HG03095 (cell line): ENCODE data around the gene ARHGAP24.
"Not testable (repeated sequence)": the region's sequence is repeated elsewhere in the genome, so short reads cannot be mapped to it uniquely, and the experiment has no call there.

Experiments used
- ATAC-seq: cut with Tn5 transposase; IDR thresholded peaks from one replicate; pipeline ENCODE4 v1.9.1; 2021; ENCODE audit warnings: moderate library complexity; ENCODE audit not compliant: unreplicated experiment

Gene ARHGAP24

DNA sequence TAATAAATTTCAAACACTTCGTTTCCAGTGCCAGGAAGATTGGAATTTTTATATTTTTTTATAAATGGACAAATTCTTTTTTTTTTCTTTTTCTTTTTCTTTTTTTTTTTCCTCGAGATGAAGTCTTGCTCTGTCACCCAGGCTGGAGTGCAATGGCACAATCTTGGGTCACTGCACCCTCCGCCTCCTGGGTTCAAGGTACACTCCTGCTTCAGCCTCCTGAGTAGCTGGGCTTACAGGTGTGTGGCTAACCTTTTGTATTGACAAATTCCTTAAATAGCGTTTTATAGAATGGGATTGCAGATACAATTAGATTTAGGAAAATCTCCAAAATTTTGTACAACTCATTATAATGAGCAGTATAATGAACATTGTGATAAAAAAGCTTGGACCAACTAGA lies 328.9 kb downstream of the ARHGAP24 start:
- ATAC-seq, result no peak

DNA sequence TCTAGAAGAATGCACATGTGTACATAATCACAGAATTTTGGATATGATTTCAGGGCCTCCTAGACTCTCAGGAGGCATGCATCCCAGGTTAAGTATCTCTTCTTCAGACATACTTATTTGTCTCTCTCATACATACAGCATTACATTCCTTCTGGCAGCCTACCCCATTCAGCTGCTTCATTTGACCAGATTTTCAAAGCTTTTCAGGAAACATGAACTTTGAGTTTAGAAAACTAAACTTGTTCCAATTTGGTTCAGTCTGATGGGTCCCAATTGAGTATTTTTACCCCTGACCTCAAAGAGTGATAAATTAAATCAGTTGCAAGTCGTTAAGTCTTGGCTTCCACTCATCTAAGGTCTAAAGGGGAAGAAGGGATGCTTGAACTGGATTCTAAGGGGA lies 330.9 kb downstream of the ARHGAP24 start:
- no peak for ATAC-seq

DNA sequence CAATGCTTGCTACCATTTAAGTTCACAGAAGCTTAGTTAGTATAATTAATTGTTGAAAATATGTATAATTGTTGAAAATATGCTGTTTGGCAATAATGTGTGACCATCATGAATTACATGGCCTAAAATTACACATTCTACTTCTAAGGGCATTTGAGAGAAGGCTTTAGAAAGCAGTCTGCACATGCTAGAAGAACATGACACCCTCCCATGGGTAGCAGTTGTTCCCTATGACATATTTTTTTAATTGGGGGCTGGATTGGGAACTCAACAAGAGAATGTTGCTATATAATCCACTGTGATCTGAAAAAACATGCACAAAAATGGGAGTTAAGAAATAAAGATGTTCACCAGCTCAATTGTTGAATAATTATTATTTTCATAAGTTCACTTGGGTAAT lies 331.4 kb downstream of the ARHGAP24 start:
- no peak for ATAC-seq

DNA sequence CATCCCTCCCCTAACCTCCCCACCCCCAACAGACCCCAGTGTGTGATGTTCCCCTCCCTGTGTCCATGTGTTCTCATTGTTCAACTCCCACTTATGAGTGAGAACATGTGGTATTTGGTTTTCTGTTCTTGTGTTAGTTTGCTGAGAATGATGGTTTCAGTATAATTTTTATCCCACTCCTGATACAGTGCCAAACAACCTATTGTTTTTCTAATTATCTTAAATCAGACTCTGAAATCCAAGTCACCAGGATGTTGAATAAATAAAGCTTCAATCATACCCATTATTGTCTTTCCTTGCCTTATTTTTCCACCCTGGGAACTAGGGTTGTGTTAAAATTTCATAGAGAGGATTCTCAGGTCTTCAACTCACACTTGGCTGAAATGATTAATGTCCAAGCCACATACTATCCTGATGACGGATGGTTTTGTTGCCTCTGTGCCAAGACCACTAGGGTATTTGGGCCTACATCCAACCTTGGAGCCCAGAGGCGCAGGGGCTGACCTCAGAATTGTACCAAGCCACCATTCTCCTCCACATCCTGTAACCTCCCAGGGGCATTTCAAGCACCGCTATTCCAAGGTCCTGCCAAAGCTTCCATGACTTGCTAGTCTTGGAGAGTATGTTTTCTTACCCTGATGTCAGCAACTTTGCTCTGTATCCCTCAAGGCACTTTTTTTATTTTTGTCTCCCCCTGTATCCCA lies 332.4 kb downstream of the ARHGAP24 start:
- no peak for ATAC-seq

DNA sequence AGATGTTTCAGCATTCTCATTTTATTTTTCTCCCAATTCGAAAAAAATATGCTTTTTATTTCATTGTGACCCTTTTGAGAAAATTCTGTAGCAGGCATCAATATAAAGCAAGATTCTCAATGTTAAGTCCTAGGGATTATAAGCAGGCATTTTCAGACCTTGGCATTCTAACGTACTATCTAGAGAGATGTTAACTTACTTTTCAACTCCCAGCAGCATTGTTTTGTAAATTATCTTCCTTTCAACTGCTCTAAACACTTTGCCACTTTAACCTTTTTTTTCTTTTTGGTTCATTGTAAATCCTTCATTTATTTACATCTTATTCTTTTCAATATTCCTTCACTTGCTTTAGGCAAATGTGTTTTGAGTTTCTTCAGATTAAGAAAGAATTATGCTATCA lies 333.2 kb downstream of the ARHGAP24 start:
- ATAC-seq, result no peak

DNA sequence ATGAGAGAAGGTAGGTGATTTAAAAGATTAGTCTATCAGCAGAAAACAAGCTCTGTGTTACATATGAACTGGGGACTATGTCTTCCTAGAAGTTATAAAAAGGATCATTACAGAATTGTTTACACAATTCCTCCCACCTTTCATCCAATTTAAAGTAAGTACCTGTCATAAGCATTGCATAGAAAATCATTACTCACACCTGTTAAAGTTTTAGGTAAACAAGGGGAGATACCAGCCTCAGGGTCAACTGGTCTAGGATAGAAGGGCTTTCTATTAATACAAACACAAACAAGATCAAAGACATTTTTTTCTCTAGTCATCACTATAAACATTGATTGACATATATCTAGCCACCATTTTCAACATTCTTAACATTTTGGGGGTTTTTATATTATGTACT lies 333.9 kb downstream of the ARHGAP24 start:
- no peak for ATAC-seq

DNA sequence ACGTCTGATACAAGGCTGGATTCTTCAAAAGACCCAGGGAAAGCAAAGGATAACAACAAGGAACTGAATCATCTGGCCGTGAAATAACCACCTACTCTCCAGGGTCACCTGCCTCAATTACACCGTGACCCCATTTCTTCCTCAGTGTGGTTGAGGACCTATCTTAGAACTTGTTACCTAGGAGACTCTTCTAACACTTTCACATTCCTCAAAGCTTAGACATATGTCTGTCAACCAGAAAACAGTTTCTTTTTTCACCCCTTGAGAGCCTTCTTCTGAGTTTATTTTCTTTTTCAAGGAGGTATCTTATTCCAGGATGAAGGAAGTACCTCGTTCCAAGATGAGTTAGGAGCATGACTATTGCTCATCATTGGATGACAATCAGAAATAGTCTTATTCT lies 337.8 kb downstream of the ARHGAP24 start:
- no peak for ATAC-seq

DNA sequence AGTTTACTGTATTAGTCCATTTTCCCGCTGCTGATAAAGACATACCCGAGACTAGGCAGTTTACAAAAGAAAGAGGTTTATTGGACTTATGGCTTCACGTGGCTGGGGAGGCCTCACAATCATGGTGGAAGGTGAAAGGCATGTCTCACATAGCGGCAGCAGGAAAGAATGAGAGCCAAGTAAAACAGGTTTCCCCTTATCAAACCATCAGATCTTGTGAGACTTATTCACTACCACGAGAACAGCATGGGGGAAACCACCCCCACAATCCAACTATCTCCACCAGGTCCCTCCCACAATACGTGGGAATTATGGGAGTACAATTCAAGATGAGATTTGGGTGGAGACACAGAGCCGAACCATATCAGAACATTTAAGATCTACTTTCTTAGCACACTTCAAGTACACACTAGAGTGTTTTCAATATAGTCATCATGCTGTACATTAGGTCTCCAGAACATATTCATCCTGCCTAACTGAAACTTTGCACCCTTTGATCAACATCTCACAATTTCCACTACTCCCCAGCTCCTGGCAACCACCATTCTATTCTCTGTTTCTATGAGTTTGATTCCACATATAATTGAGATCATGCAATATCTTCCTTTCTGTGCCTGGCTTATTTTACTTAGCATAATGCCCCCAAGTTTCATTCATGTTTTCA lies 341.0 kb downstream of the ARHGAP24 start:
- no peak for ATAC-seq

DNA sequence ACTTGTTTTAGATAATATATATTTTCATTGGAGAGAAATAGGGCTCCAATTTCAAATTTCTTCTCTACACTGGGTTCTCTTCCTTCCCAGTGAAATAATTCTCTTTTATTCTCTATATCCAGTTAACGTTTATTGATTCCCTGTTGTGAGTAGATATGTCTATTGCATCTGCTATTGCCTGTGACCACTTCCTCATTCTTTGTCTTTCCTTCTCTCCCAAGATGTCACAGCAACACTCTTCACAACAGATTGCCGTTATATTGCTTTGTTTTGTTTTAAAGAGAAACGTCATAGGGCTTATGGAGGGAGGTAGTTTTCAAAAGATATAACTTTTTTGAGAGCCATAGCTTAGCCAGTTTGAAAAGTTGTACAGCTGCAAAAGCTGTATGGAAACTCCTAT lies 343.8 kb downstream of the ARHGAP24 start:
- no peak for ATAC-seq

DNA sequence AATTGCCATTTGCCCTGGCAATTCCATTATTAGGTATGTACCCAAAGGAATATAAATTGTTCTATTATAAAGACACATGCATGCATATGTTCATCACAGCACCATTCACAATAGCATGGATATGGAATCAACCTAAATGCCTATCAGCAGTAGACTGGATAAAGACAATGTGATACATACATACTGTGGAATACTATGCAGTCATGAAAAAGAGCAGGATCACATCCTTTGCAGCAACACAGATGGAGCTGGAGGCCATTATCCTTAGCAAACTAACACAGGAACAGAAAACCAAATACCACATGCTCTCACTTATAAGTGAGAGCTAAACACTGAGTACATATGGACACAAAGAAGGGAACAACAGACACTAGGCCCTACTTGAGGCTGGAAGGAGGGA lies 345.2 kb downstream of the ARHGAP24 start:
- not testable (repeated sequence) for ATAC-seq

DNA sequence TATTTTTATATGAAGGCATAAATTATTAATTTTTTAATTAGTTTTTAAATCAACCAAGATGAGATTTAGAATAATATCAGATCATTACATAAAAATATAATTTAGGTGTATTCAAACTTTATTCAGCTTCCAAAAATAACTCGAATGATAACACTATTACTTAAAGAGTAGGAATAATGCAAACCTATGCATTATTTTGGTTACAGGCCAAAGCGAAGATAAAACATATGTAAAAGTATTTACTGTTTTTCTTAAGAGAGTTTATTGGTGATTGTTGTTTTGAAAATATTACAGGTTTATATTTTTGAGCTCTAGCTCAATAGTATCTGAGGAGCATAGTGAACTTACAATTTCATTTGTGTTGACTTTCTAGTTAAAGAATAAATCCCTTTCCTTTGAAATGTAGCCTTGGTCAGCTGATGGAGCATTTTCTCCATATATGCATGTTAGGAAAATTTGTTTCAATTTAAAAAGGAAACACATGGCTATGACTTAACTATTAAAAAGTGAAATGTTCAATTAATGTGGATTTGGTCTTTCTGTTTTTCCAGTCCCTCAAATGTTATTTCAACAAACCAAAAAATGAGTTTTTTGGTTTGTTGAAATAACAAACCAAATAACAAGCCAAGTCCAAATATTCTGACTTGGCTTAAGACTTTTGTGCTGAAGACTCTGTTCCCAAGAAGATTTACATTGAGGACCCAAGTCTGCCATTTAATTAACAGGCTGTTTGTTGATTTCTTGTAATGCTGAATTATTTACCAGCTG lies 346.9 kb downstream of the ARHGAP24 start:
- ATAC-seq, result no peak

DNA sequence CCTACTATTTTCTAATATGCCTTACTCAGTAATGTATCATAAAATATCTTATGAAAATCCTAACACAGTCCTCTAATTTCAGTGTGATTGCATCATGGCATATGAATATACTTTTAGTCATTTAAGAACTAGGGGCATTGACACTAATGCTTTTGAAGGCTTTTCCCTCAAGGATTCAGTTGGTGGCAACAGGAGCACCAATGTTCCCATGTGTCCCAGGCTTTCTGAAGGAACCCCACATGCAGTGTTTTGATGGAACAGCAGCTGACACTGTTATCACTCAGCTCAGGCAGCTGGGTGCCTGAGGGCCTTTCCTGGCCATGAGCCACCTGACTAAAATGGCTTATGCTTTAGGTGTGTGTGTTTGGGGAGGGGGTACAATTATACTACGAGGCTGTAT lies 348.3 kb downstream of the ARHGAP24 start:
- no peak for ATAC-seq

DNA sequence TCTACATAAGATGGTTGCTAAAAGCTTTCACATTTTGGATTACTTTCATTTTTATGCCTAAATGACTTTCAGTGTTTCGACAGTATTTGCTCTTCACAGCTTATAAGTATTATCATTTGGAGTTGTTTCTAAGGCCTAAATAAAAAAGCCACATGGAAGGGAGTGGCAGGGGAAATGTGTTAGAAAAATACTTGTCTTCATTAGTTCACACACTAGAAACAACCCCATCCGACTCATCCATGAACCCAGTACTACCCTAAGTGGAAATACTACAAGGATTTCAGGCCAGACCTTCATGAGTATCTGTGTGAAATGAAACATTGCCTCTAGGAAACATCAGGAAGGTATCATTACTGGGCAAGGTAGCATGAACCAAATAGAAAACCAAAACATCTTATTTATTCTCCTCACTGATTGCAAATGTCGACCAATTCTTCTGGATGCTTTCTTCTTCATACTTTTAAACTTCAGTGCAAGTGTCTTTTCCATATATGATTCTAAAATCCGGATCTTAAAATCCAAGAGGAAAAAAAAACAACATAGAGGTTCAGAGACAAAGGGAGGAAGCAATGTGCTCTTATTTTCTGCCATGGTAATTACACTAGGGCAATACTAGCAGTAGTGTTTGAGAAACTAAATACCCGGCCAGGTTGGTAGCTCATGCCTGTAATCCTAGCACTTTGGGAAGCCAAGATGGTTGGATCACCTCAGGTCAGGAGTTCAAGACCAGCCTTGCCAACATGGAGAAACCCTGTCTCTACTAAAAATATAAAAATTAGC lies 349.4 kb downstream of the ARHGAP24 start:
- ATAC-seq, result no peak

DNA sequence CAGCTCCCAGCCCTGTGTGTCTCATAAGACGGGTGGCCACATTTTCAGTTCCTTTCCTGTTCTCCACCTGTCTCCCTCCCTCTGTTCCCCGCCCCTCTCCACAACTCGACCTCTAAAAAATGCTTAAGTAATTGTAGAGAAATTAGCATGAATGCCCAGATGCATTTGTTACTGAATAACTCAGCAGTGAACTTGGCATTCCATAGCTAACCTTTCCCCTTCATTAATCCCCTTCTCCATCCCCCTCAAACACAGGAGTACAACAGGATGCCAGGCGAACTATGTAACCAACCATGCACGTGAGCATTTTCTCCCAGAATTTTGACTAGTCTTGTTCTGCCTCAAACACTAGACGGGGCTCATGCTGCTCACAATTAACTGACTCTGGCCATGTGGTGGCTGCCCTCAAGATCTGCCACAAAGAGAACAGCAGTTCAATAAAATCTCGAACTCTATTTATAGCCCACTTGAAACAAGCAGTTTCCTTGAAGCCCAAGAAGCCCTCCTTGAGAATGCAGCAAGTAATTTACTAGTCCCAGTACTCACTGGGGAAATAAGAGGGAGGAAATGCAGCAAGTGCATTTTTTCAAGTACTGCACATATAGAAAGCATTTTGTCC lies 351.2 kb downstream of the ARHGAP24 start:
- no peak for ATAC-seq

DNA sequence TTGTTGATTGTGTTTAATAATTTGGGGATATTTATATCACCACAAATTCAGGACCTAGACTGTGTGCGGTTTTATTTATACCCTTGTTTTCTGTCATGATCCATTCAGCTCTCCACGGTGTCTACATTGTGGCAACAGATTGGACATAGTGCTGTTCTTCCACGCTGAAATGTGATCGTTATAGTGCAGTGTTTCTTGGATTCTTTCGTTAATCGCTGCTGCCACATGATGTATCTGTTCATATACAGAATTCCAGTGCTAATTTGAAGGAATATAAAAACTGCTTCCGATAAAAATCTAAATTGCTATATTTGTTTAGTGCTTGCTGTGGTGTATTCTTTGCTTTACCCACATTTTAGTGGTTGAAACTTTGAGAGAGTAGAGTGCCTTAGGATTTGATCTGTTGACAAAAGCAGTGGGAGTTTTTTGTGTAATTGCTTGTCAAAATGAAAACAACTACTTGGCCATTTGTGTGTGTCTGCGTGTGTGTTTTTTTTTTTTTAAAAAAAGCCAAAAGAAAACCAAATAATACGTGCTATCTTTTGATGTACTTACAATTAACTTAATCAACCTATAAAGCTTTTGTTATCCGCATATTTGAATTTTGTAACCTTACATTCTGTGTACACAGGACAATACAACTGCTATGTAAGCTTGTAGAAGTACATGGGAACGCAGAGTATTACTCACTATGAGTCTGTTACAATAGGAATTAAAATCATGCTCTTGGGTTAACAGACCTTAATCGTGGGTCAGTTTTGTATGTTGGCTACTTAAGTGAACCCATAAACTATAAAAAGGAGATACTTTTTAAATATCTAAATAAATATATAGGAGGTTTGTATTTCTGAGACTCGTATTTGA lies 353.3 kb downstream of the ARHGAP24 start:
- no peak for ATAC-seq

DNA sequence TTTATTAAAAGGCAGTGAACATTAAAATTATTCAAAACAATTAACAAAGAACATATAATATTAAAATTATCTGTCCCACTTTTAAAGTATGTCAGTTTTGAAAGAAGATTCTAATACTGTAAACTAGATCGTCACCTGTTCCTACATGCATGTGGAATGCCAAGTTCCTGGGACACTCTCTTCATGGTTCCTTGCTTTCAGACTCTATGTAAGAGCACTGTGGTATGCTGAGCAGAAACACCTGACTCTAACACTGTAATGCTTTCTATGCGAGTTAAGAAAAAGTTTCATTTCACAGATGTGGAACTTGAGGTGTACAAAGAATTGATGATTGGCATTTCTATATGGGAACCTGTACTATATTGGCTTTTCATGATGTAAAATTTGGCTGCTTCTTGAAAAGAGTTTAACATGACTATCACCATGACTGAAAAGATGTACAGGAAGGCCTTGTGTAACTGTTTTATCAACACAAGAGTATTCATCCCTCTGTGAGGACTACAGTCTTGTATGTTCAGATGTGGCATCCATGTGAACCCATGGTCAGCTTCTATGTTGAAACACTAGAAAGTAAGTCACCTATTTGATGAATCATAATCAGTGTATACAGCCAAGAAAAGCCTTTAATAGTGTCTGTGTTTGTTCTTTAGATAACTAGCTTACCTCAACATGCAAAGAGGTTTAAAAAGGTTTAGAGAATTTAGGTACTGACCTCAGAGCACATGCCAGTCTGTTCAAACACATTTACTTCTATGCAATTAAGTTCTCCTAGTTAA lies 354.5 kb downstream of the ARHGAP24 start:
- no peak for ATAC-seq

DNA sequence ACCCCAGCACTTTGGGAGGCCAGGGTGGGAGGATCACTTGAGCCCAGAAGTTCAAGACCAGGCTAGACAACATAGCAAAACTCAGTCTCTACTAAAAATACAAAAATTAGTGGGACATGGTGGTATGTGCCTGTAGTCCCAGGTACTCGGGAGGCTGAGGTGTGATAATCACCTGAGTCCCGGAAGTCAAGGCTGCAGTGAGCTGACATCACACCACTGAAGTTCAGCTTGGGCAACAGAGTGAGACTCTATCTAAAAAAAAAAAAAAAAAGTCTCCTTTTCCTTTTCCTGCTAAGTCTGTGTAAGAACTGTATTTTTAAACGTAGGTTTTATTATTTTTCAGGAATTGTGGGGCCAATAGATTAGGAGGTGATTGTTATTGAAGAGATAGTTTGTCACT lies 356.7 kb downstream of the ARHGAP24 start:
- ATAC-seq, result no peak

DNA sequence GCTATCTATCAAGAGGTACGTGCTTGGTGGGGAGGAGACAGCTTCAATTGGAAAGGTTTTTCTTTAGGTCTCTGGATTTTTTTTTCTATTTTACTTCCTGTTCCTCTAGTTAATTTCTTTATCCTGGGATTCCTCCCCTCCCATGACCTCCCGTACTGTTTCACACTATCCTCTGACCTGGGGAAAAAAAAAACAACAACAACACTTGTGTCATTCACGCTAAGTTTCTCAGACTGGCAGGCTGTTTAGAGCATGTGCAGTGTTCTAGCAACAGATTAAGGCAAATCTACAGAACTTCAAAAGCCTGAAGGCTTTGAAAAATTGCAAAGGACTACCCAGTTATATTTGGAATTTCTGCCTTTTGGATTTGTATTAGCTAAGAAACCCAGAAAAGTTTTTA lies 358.4 kb downstream of the ARHGAP24 start:
- ATAC-seq, result no peak

DNA sequence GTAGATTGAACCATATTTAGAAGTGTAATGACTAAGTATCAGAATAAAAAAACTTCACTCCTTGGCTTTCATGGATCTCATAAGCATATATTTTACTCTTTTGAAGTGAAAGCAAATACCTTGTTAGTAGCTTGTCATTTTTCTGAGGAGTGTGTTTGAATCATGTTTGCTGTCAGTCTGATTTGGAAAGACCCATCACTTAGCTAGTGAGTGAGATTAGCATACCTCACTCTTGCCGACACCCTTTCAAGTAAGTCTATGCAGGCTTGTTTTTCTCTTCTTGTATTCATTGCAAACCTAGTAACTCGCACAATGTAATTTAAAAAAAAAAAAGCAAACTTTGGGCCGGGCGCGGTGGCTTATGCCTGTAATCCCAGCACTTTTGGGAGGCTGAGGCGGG lies 360.0 kb downstream of the ARHGAP24 start:
- ATAC-seq, result no peak
